Measurements from ENCODE around the gene NR1H2. TPM values are rescaled to one million over a fixed set of nuclear protein-coding genes. Genes with fewer than 3 reads are reported as not detected.

The NR1H2 gene
- total RNA-seq, 6 experiments from 2014 or later: 66.6 to 76.0 (median 70.1) TPM

GRCh38 chr19:50378863-50379236, 2.6 kb downstream of the NR1H2 start:
- no peak overlapping the region for H3K27ac Mint-ChIP-seq
- no peak overlapping the region for H3K4me3 Mint-ChIP-seq
- peaks cover 4% of the 10 kb centered on the region for H3K27me3 Mint-ChIP-seq (ENCODE audit: insufficient read depth)
- H3K4me1 Mint-ChIP-seq (ENCODE audit: low read depth): peaks cover 9% of the 10 kb centered on the region
- TF ChIP-seq, protein P1, sequence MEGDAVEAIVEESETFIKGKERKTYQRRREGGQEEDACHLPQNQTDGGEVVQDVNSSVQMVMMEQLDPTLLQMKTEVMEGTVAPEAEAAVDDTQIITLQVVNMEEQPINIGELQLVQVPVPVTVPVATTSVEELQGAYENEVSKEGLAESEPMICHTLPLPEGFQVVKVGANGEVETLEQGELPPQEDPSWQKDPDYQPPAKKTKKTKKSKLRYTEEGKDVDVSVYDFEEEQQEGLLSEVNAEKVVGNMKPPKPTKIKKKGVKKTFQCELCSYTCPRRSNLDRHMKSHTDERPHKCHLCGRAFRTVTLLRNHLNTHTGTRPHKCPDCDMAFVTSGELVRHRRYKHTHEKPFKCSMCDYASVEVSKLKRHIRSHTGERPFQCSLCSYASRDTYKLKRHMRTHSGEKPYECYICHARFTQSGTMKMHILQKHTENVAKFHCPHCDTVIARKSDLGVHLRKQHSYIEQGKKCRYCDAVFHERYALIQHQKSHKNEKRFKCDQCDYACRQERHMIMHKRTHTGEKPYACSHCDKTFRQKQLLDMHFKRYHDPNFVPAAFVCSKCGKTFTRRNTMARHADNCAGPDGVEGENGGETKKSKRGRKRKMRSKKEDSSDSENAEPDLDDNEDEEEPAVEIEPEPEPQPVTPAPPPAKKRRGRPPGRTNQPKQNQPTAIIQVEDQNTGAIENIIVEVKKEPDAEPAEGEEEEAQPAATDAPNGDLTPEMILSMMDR (IDR thresholded peaks at IDR 0.05): no peak
- no peaks in the 10 kb centered on the region for H3K9me3 Mint-ChIP-seq
- no peak for DNase-seq
- peaks cover 20% of the 10 kb centered on the region for H3K36me3 Mint-ChIP-seq (ENCODE audit: low read depth)

DNA sequence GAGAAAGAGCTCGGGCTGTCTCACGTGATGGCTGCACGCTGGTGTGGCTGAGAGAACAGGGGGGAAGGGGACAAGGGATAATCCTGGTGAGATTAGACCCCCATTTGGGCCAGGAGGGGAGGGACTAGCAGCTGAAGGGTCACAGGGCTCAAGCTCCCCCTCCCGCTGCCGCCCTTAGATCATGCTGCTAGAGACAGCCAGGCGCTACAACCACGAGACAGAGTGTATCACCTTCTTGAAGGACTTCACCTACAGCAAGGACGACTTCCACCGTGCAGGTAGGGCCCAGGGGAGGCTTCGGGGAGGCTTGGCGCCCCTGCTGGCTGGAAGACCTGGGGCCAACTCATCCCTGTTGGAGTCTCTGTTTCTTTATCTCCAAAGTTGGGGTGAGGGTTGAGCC, 3.3 kb downstream of the NR1H2 start:
- H3K36me3 Mint-ChIP-seq (ENCODE audit: low read depth): peaks cover 20% of the 10 kb centered on the region
- H3K27me3 Mint-ChIP-seq (ENCODE audit: insufficient read depth): peaks cover 11% of the 10 kb centered on the region
- no peaks in the 10 kb centered on the region for H3K9me3 Mint-ChIP-seq
- no peak for DNase-seq
- H3K4me1 Mint-ChIP-seq (ENCODE audit: low read depth): peaks cover 11% of the 10 kb centered on the region
- no peak overlapping the region for H3K27ac Mint-ChIP-seq
- TF ChIP-seq, protein P1 (IDR thresholded peaks at IDR 0.05): no peak
- H3K4me3 Mint-ChIP-seq: no peak overlapping the region

- peaks cover 16% of the 10 kb centered on the region for H3K4me1 Mint-ChIP-seq (ENCODE audit: low read depth)
- H3K27ac Mint-ChIP-seq: no peak overlapping the region
- DNase-seq: no peak
- peaks cover 11% of the 10 kb centered on the region for H3K27me3 Mint-ChIP-seq (ENCODE audit: insufficient read depth)
- peaks cover 20% of the 10 kb centered on the region for H3K36me3 Mint-ChIP-seq (ENCODE audit: low read depth)
- no peaks in the 10 kb centered on the region for H3K9me3 Mint-ChIP-seq
- TF ChIP-seq, protein P1 (IDR thresholded peaks at IDR 0.05): no peak
- H3K4me3 Mint-ChIP-seq: no peak overlapping the region
Observed at GRCh38 chr19:50380137-50380536, 3.9 kb downstream of the NR1H2 start.

GRCh38 chr19:50380751-50381151, 4.5 kb downstream of the NR1H2 start:
- DNase-seq: no peak
- H3K27ac Mint-ChIP-seq: no peak overlapping the region
- peaks cover 11% of the 10 kb centered on the region for H3K27me3 Mint-ChIP-seq (ENCODE audit: insufficient read depth)
- no peak overlapping the region for H3K4me3 Mint-ChIP-seq
- peaks cover 22% of the 10 kb centered on the region for H3K4me1 Mint-ChIP-seq (ENCODE audit: low read depth)
- no peaks in the 10 kb centered on the region for H3K9me3 Mint-ChIP-seq
- TF ChIP-seq, protein P1 (IDR thresholded peaks at IDR 0.05): no peak
- H3K36me3 Mint-ChIP-seq (ENCODE audit: low read depth): peaks cover 20% of the 10 kb centered on the region

GRCh38 chr19:50381881-50382729, 5.8 kb downstream of the NR1H2 start:
- TF ChIP-seq, protein P1 (IDR thresholded peaks at IDR 0.05): no peak
- Mint-ChIP-seq H3K27ac (no peak overlapping the region), H3K9me3 (no peaks in the 10 kb centered on the region), H3K27me3 (ENCODE audit: insufficient read depth) (peaks cover 11% of the 10 kb centered on the region), H3K4me1 (ENCODE audit: low read depth) (peaks cover 25% of the 10 kb centered on the region), H3K36me3 (ENCODE audit: low read depth) (peaks cover 20% of the 10 kb centered on the region), H3K4me3 (no peak overlapping the region)
- DNase-seq: no peak

Data from HFFc6 (cell line).